Measurements from ENCODE around the gene KCNF1.
A peak's percentile ranks its signal among the peaks of the same experiment; 100 is the strongest.

The KCNF1 gene, protein sequence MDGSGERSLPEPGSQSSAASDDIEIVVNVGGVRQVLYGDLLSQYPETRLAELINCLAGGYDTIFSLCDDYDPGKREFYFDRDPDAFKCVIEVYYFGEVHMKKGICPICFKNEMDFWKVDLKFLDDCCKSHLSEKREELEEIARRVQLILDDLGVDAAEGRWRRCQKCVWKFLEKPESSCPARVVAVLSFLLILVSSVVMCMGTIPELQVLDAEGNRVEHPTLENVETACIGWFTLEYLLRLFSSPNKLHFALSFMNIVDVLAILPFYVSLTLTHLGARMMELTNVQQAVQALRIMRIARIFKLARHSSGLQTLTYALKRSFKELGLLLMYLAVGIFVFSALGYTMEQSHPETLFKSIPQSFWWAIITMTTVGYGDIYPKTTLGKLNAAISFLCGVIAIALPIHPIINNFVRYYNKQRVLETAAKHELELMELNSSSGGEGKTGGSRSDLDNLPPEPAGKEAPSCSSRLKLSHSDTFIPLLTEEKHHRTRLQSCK

DNA sequence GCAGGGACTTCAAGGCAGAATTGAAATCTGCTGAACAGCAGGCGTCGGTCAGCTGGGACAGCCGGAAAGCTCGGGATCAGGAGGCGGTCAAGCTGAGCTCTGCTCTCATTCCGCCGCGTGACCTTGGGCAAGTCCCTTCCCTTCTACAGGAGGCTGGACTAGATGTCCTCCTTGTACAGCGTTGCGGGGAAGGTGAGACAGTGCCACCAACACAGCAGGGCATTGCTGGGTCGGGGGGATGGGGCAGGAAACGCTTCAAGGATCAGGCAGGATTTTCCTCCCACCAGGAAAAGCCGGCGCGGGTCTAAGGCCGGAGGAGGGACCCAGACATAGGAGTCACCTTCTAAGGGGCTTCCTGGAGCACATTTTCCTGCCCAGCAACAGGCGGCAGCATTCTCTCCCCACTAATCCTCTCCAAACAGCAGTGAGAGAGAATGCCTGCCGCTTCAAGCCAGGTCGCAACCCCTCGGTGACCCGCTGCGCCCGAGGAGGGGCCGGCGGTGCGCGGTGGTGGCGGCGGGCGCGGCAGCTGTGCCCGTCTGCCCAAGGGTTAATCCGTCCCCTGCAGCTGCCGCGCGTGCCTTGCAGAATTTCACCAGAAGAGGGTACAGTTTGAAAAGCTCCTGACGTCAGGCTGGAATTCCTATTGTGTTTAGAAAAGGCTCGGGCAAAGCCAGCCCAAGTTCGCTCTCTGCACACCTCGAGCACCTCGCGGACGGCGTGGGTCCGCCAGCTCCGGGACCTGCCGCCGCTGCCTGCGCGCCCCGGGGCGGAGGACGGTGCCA lies at the start of gene KCNF1:
KCNF1 (plus strand) TSS at position 644 of the 785 bp plus-strand sequence. CDS start 493 bp downstream, outside the sequence.
- DNase-seq, result peak; percentile 90

- DNase-seq, result no peak
These were observed 49.4 kb upstream of the KCNF1 start for GRCh38 chr2:10862330-10862729.

- DNase-seq, result no peak
These were observed 48.7 kb upstream of the KCNF1 start for GRCh38 chr2:10863047-10863446.

GRCh38 chr2:10863837-10864236 lies 47.9 kb upstream of the KCNF1 start:
- DNase-seq, result no peak

GRCh38 chr2:10864251-10864650 lies 47.5 kb upstream of the KCNF1 start:
- DNase-seq, result no peak

- no peak for DNase-seq
These were observed 46.7 kb upstream of the KCNF1 start for GRCh38 chr2:10864861-10865636.

DNA sequence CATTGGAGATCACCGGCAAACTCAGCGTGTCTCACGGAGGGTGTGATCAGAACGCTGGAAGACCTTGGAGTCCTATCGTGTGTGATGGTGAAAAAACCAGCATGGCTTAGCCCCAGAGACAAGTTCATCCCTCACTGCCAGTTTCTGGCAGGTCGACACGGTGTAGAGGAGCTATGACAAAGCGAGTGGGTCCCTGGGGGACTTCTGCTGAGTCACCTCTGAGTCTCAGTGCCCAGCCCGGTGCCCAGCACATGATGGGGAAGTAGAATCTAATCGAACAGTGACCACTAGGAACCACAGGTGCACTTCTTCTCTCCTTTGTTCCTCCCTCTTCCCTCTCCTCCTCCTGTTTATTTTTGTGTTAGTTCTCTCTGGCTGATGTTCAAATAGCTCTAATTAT lies 45.9 kb upstream of the KCNF1 start:
- no peak for DNase-seq

- DNase-seq, result peak; percentile 65
These were observed 43.9 kb upstream of the KCNF1 start for GRCh38 chr2:10867692-10868420.

GRCh38 chr2:10868465-10869314 lies 43.0 kb upstream of the KCNF1 start:
- no peak for DNase-seq

GRCh38 chr2:10871978-10872377 lies 39.8 kb upstream of the KCNF1 start:
- no peak for DNase-seq

- DNase-seq, result no peak
These were observed 38.6 kb upstream of the KCNF1 start for GRCh38 chr2:10873171-10873570.

- no peak for DNase-seq
These were observed 37.8 kb upstream of the KCNF1 start for GRCh38 chr2:10873790-10874437.

- DNase-seq, result no peak
These were observed 36.6 kb upstream of the KCNF1 start for GRCh38 chr2:10875126-10875525.

DNA sequence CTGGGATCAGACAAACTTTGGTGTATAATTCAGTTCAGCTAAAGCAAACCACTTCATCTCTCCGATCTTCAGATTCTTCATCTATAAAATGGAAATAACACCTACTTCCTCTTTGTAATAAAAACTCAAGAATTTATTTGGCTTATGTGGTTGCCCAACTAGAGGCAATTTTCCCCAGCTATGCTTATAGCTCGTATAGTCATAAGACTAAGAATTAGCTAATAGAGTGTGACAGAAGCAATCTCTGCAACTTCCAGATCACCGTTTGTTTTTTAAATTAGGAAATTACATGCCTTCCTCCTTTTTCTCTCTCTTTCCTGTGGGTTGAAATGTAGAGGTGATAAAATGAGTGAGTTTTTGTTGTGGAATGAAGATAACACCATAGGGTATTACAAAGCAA lies 35.3 kb upstream of the KCNF1 start:
- DNase-seq, result no peak

DNA sequence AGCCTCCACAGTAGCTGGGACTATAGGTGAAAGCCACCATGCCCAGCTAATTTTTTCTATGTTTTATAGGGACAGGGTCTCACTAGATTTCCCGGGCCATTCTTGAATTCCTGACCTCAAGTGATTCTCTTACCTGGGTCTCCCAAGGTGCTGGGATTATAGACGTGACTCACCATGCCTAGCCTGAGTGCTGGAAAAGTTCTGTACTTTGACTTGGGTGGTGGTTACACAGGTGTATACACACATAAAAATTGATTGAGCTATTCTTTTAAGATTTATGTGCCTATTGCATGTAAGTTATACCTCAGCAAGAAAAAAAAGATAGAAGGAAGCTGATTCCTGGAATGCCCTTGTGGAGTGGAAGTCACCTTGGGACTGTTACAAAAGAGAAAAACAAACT lies 34.8 kb upstream of the KCNF1 start:
- no peak for DNase-seq

- no peak for DNase-seq
These were observed 34.1 kb upstream of the KCNF1 start for GRCh38 chr2:10877651-10878111.

GRCh38 chr2:10878268-10878915 lies 33.3 kb upstream of the KCNF1 start:
- DNase-seq, result no peak

DNA sequence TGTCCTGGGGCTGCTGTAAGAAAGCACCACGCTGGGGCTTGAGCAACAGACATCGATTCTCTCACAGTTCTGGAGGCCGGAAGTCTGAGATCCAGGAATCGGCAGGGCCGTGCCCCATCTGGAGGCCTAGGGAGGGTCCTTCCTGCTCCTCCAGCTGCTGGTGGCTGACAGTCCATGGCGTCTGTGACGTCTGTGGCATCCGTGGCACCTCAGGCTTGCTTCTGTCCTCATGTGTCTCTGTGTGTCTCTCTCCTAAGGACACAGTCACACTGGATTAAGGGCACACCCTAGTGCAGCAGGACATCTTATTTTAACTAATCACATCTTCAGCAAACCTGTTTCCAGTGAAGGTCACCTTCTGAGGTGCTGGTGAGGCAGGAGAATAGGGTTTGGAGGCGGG lies 32.6 kb upstream of the KCNF1 start:
- DNase-seq, result no peak

GRCh38 chr2:10879624-10880585 lies 31.8 kb upstream of the KCNF1 start:
- DNase-seq, result no peak

Data from NCI-H1694 (cell line).